ENCODE measurements around the gene TEAD3. TPM values are rescaled to one million over a fixed set of nuclear protein-coding genes. Genes with fewer than 3 reads are reported as not detected.

Gene TEAD3
- total and polyA plus RNA-seq, 2 of the 4 experiments (the other 2 are of a cell fraction), result 5.2 to 28.0 TPM

DNA sequence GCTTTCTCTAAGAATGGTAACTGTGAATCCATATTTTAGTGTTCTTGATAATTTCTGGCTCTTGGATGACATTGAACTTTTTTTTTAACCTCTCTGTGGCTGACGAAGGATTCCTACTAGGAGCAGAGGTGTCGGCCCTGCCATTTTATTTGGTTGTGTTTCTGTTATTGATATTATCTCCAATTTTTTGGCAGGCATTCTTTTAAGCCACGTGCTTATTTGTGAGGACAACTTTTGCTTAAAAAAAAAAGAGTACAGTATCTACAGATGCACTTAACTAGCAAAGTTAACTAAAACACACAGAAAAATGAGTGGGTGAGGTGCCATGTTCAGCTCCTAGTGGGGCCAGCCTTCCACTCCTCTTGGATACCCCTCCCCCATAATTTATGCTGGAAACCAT is 43.6 kb downstream of the TEAD3 start:
- Histone ChIP-seq H3K9me3 (ENCODE audit: control insufficient read depth, insufficient read depth, low read length) (no peaks in the 10 kb centered on the region), H4K8ac (ENCODE audit: low read depth in 2 of 2, low read length in 2 of 2) (no peak overlapping the region), H3K23ac (ENCODE audit: low read depth, low read length) (peak overlapping the region; percentile 70; the same call in 1 of the 2 replicates), H3K36me3 (ENCODE audit: control insufficient read depth, insufficient read depth, low read length) (peaks cover 15% of the 10 kb centered on the region), H4K20me1 (ENCODE audit: insufficient read depth, low read length) (peaks cover 4% of the 10 kb centered on the region; the same call in 1 of the 2 replicates), H2BK5ac (ENCODE audit: low read depth, low read length, poor library complexity, severe bottlenecking) (no peak overlapping the region), H3K4me3 (ENCODE audit: insufficient read depth, low read depth, low read length) (peak overlapping the region; percentile 87; the same call in 1 of the 2 replicates), H2AK9ac (replicated peaks; ENCODE audit: low read depth, low read length, poor library complexity) (no peak overlapping the region), H3K14ac (replicated peaks; ENCODE audit: low read depth, low read length) (no peak overlapping the region), H3K27me3 (ENCODE audit: control insufficient read depth, insufficient read depth, low read length) (no peaks in the 10 kb centered on the region), H3K18ac (ENCODE audit: low read depth, low read length) (no peak overlapping the region), H3K9me1 (ENCODE audit: insufficient read depth, low read length) (peaks cover 4% of the 10 kb centered on the region), H2AFZ (replicated peaks; ENCODE audit: low read length, poor library complexity) (no peak overlapping the region), H3K4ac (ENCODE audit: low read depth, low read length) (no peak overlapping the region), H3K4me2 (ENCODE audit: low read depth, low read length) (peak overlapping the region; percentile 97), H4K91ac (ENCODE audit: insufficient read depth, low read depth, low read length) (no peak overlapping the region), H2BK20ac (ENCODE audit: low read depth, low read length) (no peak overlapping the region), H2BK15ac (ENCODE audit: low read depth, low read length) (no peak overlapping the region), H3K27ac (ENCODE audit: insufficient read depth, low read length) (no peak overlapping the region), H3K79me1 (ENCODE audit: low read depth in 1 of 2, low read length in 2 of 2) (peaks cover 9 to 41% of the 10 kb centered on the region in 2 experiments), H2BK120ac (ENCODE audit: low read depth, low read length) (no peak overlapping the region), H3K4me1 (ENCODE audit: control insufficient read depth, insufficient read depth, low read length) (peaks cover 6% of the 10 kb centered on the region), H3K56ac (ENCODE audit: extremely low read depth, insufficient read depth, low read length) (no peak overlapping the region), H4K5ac (ENCODE audit: low read depth, low read length) (no peak overlapping the region), H3K9ac (ENCODE audit: low read depth, low read length) (peak overlapping the region; percentile 75; the same call in 1 of the 2 replicates), H2AK5ac (ENCODE audit: low read depth, low read length) (no peak overlapping the region)
- dilution Hi-C loops (cut with HindIII; ENCODE audit: low sequenced_read_pairs, unreplicated experiment) (no loop called here), intact Hi-C loops (cut with micrococcal nuclease) (loop anchor here (5.0 to 10.0 kb wide), 2 partner anchors 156 to 308 kb away; partner anchors contain the start of genes DEF6 and TCP11), in situ Hi-C loops (cut with MboI; ENCODE audit: low sequenced_read_pairs) (loop anchor here (5.0 kb wide), 1 partner anchor 111 kb away; the partner anchor contains the start of gene PPARD)
- POLR2A ChIA-PET (ENCODE audit: unreplicated experiment), result no interaction called here
- DNase-seq, result no peak
- no peak for ATAC-seq (ENCODE audit: low read depth)
- CTCF ChIA-PET, result interaction anchor here (1.0 kb wide), 1 partner anchor 125 kb away, joined by 4 read pairs; no protein-coding TSS in a partner anchor
- TF ChIP-seq RCOR1 (IDR thresholded peaks at IDR 0.05; ENCODE audit: insufficient replicate concordance, low read length) (no peak), CEBPB (IDR thresholded peaks at IDR 0.05; ENCODE audit: low read depth, low read length) (no peak), RFX5 (IDR thresholded peaks at IDR 0.05; ENCODE audit: low read depth, low read length) (no peak), FOS (IDR thresholded peaks at IDR 0.05; ENCODE audit: low read depth, low read length) (no peak), SMC3 (IDR thresholded peaks at IDR 0.05; ENCODE audit: low read depth, low read length) (no peak), RAD21 (IDR thresholded peaks at IDR 0.05; ENCODE audit: low read length) (no peak), POLR2A (IDR thresholded peaks at IDR 0.05; ENCODE audit: low read depth, low read length) (no peak), BHLHE40 (IDR thresholded peaks at IDR 0.05; ENCODE audit: low read depth, low read length) (no peak), CHD1 (IDR thresholded peaks at IDR 0.05; ENCODE audit: low read depth, low read length) (no peak), NFE2L2 (IDR thresholded peaks at IDR 0.05; ENCODE audit: low read depth, low read length) (no peak), MAFK (IDR thresholded peaks at IDR 0.05; ENCODE audit: low read depth, low read length) (no peak), MAZ (IDR thresholded peaks at IDR 0.05; ENCODE audit: borderline replicate concordance, low read depth, low read length) (no peak), MXI1 (IDR thresholded peaks at IDR 0.05; ENCODE audit: borderline replicate concordance, low read depth, low read length) (no peak)
- TF ChIP-seq, protein P1, sequence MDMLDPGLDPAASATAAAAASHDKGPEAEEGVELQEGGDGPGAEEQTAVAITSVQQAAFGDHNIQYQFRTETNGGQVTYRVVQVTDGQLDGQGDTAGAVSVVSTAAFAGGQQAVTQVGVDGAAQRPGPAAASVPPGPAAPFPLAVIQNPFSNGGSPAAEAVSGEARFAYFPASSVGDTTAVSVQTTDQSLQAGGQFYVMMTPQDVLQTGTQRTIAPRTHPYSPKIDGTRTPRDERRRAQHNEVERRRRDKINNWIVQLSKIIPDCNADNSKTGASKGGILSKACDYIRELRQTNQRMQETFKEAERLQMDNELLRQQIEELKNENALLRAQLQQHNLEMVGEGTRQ (IDR thresholded peaks at IDR 0.05; ENCODE audit: low read depth, low read length), result no peak
- TF ChIP-seq, protein P2, sequence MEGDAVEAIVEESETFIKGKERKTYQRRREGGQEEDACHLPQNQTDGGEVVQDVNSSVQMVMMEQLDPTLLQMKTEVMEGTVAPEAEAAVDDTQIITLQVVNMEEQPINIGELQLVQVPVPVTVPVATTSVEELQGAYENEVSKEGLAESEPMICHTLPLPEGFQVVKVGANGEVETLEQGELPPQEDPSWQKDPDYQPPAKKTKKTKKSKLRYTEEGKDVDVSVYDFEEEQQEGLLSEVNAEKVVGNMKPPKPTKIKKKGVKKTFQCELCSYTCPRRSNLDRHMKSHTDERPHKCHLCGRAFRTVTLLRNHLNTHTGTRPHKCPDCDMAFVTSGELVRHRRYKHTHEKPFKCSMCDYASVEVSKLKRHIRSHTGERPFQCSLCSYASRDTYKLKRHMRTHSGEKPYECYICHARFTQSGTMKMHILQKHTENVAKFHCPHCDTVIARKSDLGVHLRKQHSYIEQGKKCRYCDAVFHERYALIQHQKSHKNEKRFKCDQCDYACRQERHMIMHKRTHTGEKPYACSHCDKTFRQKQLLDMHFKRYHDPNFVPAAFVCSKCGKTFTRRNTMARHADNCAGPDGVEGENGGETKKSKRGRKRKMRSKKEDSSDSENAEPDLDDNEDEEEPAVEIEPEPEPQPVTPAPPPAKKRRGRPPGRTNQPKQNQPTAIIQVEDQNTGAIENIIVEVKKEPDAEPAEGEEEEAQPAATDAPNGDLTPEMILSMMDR (conservative IDR thresholded peaks at IDR 0.05; ENCODE audit: low read depth, low read length), result no peak
- TF ChIP-seq, protein P3, sequence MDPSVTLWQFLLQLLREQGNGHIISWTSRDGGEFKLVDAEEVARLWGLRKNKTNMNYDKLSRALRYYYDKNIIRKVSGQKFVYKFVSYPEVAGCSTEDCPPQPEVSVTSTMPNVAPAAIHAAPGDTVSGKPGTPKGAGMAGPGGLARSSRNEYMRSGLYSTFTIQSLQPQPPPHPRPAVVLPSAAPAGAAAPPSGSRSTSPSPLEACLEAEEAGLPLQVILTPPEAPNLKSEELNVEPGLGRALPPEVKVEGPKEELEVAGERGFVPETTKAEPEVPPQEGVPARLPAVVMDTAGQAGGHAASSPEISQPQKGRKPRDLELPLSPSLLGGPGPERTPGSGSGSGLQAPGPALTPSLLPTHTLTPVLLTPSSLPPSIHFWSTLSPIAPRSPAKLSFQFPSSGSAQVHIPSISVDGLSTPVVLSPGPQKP (IDR thresholded peaks at IDR 0.05; ENCODE audit: borderline replicate concordance, low read depth, low read length), result no peak
- WGBS, 2 experiments (ENCODE audit: extremely low coverage in 2 of 2, insufficient read length in 1 of 2), result no CpG with 5 or more reads among the region's 3 CpGs
- BruUV-seq (replicated peaks), result no TSS peak
